HG03135 (cell line): Measurements from ENCODE around the gene AUP1.
"Not testable (repeated sequence)": the region's sequence is repeated elsewhere in the genome, so short reads cannot be mapped to it uniquely, and the experiment has no call there.

Source experiments
- ATAC-seq: cut with Tn5 transposase; IDR thresholded peaks from one replicate; pipeline ENCODE4 v1.9.1; 2021; ENCODE audit warnings: mild to moderate bottlenecking, moderate library complexity; ENCODE audit not compliant: unreplicated experiment

Gene AUP1, protein sequence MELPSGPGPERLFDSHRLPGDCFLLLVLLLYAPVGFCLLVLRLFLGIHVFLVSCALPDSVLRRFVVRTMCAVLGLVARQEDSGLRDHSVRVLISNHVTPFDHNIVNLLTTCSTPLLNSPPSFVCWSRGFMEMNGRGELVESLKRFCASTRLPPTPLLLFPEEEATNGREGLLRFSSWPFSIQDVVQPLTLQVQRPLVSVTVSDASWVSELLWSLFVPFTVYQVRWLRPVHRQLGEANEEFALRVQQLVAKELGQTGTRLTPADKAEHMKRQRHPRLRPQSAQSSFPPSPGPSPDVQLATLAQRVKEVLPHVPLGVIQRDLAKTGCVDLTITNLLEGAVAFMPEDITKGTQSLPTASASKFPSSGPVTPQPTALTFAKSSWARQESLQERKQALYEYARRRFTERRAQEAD

DNA sequence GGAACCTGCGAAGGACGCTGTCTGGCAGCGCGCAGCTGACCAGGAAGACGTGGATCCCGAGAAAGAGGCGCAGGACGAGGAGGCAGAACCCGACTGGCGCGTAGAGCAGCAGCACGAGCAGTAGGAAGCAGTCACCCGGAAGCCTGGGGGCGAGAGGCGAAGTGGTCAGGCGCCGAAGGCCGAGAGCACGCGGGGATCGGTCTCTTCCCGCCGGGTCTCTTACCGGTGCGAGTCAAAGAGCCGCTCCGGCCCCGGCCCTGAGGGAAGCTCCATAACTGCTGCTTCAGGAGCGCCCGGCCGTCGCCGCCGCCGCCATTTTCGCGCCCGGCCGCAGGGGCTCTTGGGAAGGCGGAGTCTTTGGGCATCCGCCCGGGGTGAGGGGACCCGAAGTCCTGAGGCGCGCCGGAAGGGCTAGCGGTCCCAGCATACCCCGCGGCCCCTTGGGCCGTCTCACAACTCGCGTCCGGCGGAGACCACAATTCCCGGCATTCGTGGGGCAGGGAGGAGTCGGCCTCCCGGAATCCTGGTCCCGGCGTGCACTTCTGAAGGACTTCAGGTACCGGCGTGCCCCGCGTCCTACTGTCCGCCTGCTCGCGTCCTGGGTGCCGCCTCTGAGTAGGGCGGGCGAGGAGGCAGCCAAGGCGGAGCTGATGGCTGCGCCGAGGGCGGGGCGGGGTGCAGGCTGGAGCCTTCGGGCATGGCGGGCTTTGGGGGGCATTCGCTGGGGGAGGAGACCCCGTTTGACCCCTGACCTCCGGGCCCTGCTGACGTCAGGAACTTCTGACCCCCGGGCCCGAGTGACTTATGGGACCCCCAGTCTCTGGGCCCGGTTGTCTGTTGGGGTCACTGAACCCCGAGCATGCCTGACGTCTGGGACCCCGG lies at the start of gene AUP1, which contains the start of gene HTRA2:
Gene AUP1 (minus strand): TSS at position 350 of the 882 bp plus-strand sequence. CDS start 77 bp downstream, at position 273.
Gene HTRA2 (plus strand): TSS at position 577 of the 882 bp plus-strand sequence. CDS start 74 bp downstream, at position 651.
- peak; percentile 80 for ATAC-seq

DNA sequence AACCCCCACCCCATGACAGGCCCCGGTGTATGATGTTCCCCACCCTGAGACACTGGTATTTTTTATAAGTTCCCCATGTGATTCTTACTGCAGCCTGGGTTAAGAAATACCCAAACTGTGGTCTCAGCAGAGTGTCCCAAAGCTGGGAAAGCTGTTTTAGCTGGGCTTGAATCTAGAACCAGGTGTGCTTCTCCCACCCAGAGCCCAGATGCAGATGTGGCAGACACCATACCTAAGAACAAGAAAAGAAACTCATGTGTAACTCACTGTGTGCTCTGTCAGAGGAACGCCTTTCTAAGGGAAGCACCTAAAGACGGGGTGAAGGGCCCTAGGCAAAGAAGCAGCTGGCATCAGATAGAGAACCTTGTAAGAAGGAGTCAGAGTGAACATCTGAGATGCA lies 48.9 kb upstream of the AUP1 start:
- no peak for ATAC-seq

DNA sequence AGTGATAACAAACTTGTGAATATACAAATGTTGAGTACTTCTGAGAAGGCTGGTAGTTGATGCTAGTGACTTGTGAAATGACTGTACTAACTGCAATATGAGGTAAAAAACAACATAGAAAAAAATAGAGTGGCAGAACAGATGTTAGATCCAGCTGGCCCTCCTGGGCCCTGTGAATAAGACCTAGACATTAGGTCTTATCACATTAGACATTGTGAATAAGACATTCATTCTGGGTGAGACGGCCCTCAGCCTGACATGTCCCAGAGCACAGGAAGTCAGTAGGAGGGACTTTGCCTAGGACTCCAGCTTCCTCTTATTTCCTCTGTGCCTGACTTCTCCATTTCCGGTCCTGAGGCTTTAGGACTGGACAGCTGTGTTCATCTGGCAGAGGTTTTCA lies 47.9 kb upstream of the AUP1 start:
- no peak for ATAC-seq

DNA sequence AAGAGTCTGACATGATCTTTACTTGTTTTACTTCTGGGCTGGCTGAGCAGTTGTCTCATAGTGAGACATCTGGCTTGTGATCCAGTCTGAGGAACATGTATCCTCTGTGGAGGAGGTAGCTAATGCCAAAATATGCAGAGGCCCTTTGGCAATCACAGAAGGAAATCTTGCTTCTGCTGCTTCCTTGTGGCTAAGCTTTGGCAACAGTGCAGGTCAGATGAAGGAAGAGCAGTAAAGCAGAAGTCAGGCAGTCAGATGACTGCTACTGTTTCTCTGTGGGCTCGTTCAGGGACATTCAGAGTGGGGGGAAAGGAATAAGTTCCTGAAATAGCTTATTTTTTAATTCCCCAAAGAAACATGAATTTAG lies 47.3 kb upstream of the AUP1 start:
- no peak for ATAC-seq

DNA sequence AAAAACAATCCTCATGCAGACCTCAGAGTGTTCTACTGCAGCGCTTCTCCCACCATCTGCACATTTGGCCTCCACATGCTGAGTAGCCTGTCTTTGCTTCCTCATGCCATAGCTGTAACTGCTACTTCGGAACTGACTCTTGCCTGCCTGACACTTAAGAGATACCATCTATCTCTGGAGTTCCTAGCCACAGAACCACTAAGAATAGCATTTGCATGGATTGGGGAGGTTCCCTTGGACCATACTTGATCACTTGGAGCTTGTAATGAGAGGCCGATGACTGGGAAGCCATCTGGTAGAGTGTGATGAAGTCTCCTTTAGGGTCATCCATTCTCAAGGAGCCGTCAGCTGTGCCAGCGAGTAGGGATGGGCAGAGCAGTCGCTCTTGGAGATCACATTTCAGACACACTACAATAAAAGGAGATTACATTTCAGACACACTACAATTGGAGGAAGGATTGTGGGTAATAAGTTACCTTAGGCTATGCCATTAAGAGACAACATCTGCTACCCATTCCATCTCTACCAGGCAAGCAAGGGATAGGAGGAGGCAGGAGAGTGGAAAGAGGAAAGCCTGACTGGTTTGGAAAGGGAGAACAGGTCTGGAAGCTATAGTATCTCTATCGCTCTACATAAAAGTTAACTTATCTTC lies 46.8 kb upstream of the AUP1 start:
- ATAC-seq, result no peak

DNA sequence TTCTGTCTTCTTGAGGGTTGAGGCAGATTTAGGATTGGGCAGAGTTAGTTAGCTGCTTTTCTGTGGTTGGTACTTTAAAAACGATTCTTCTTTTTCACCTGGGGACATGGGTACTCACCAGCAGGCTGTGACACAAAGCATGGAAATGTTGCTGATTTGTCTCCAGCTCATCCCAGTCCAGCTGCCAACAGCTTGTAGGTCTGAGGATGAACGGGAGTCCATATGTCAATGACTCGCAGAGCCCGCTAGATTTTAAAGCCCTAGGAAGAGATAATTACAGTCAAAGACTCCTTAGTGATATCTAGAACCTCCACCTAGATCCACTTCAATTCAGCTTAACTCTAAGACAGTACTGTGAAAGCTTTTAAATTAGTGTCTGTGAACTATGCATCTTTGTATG lies 45.8 kb upstream of the AUP1 start:
- ATAC-seq, result no peak

DNA sequence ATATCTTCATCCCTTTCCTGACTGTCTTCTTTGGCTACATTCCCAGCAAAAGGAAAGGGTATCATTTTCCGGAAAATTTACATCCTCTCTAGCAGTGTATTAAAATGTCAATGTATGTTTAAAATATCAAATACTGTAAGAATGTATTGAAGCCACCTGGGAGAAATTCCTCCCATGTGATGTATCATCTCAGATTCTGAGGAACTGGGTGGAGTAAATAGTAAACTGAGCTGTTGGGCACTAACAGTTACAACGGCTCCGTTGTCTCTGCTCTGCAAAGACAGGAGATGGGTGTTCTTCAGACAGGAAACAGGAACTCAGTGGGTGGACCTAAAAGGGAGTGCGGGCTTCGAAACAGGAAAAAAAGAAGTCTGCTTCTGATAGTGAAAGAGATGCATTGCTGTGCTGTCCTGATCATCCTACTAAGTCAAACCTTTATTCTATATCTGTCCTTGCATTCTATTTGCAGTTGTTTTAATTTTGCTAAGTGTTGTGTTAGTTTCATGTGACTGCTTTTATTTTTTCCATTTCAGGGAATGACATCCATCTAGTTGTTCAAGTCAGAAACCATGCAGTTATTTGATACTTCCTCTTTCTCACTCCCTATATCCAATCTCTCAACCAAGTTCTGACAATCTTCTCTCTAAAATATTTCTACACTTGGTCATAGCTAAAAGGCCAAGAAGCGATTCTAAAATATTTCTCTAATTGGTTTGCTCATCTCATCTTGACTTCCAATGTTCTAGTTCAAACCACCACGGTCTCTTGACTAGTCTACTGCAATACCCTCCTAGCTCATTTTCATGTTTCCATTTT lies 44.4 kb upstream of the AUP1 start:
- ATAC-seq, result peak; percentile 55

DNA sequence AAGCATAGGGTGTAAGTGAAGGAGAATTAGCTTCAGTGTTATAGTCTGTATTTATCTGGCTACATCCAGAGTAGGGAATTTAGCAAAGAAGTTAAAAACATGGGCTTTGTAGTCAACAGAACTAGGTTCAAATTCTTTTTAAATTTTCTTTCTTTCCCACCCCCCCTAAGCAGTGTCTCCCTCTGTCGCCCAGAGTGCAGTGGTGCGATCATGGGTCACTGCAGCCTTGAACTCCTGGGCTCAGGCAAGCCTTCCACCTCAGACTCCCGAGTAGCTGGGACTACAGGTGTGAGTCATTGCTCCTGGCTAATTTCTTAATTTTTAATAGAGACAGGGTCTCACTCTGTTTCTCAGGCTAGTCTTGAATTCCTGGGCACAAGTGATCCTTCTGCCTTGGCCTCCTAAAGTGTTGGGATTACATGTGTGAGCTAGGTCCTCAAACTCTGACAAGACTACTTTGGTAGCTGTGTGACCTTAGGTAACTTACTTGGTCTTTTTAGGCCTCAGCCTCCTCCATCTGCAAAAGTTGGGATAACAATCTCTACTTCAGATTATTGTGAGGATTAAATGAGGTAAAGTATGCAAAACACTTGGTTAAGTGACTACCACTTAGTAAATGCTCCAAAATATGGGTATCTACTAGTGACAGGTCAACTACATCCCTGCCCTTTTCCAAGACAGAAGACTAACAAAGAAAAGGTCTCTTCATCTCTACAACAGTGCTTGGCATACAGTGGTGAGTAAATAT lies 42.8 kb upstream of the AUP1 start:
- ATAC-seq, result no peak

DNA sequence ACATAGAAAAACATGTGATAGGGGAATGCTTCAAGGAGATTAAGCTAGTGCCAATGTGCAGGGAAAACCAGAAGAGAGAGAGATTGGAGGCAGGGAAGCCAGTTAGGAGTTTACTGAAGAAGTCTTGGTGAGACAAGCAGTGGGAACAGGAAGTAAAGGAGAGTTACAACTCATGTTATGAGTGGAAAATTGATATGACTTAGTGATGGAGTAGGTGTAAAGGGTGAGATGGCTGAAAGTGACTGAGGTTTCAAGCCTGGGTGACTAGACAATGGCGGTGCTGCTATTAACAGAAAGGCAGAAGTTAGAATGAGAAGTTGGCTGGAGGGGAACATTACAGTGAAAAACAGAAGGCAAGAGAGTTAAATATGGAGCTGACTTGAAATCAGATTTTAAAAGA lies 41.6 kb upstream of the AUP1 start:
- ATAC-seq, result peak; percentile 58

DNA sequence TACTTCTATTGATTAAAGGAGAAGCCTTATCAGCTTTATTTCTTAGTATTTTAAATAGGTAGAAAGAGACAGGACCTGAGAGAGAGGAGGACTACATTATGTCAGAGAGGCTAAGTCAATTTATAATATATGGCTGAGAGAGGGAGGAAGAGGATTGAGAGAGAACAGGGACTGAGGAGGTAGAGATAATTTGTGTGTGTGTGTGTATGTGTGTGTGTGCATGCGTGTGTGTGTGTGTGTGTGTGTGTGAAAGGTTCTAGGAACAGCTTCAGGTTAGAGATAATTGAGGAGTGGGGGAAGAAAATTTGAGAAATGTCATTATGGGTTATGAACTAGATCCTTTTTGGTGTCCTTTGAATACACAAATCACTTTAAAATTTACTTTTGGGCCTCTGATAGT lies 40.2 kb upstream of the AUP1 start:
- ATAC-seq, result no peak

DNA sequence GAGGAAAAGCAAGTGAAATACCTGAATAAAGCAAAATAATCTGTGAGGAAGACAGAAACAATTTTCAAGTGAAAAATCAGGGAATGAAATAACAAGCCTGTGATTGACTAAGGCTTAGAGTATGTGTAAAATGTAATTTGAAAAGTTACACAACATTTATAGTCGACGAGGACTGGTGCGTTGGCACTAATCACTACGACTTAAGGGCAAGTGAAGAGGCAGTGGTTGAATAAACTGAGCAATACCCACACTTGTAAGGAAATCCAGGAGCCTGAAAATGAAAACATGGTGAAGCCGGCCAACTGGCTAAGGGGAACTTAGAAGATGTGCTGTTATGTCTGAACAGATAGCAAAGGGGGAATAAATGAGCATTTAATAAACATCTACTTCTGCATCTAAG lies 38.4 kb upstream of the AUP1 start:
- no peak for ATAC-seq

DNA sequence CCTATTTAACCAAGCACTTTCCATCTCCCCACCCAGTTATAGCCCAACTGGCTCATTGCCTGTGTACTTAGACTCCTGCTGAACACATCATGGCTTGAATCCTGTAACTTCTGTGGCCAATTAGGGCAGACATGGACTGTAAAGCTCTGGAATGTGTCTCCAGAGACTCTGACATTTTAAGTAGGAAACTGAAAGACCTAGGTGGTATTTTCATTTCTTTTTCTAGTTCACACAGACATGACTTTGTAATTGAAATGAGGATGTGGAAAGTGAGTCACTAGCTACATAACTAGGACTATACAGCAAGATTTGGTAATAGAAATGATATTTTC lies 37.2 kb upstream of the AUP1 start:
- ATAC-seq, result no peak

DNA sequence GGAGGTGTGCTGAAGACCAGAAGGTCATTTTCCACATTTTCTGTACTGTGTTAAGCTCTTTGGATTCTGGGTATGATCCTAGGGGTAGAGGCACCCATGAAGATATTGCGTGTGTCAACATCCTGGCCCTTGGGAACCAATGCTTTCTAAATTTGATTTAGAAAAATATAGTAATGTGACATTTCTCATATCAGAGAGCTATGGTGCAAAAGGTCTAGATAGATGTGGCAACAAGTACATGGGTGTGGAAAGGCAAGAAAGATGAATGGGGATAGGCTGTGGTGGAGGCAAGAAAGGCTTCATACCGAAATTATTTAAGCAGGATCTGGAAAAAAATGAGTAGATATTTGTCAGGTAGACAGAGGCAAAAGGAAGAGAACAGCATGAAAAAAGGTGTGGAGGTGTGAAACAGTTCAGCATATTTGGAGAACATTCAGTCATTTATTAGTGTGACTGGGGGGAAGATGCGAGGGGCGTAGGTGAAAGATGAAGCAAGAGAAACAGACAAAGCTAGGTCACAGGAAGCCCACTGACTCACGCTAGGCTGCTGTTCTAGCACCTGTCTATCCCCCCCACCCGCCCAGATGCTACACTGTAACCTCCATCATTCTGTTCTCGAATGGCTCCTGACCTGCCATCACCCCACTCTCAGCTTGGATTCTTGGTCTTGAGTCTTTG lies 36.7 kb upstream of the AUP1 start:
- no peak for ATAC-seq

DNA sequence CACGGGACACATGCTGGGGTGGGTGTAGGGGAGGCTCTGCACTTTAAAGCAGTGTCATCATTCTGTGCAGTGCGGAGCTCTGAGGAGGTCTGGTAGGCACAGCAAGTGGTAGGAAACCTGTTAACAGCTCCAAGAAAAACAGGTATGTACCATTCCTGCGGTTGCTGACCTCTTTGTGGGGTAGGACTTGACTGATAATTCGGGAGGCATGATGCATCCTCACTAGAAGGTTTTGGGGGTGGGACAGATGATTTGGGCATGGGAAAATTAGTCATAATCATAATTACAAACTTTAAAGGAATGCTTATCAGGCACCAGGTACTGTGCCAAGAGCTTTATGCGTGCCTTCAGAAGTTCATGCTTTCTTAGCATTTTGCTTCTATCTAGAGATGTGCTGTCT lies 34.7 kb upstream of the AUP1 start:
- no peak for ATAC-seq

DNA sequence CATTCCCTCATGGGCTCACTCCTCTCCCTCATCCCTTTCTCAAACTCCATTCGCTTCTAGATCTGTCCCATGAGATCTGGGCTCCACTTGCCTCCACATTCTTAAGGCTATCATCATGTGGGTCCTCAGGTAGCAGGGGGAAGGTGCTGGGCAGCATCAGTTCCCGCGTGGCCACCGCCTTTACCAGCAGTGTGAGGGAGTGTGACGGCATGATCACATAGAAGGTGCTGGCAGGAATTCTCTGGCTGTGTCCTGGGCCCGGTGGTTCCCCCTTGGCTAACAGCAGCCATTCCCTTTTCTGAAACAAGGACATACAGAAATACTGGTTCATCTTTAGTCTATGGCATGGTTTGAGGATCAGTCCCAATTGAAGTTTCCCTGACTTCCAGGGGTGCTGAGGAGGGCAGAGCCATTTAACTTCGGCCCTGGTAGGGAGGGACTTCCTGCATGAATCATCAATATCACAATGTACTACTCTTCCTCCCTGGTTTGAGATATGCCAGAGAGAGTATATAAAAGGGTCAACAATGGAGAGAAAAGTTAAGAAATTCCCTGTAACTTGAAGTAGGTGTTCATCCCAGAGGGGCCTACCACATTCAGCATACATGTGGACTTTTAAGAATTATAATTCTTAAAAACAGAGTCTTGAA lies 32.7 kb upstream of the AUP1 start:
- no peak for ATAC-seq

DNA sequence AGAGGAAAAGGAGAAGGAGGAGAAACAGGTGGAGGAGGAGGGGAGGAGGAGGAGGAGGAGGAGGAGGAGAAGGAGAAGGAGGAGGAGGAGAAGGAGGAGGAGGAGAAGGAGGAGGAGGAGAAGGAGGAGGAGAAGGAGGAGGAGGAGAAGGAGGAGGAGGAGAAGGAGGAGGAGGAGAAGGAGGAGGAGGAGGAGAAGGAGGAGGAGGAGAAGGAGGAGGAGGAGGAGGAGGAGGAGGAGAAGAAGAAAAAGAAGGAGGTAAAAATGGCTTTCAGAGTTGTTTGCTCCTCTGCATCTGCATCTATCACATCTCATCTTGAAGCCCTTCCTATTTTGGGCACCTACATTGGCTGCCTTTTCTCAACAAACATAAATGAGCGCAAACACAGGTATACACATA lies 31.5 kb upstream of the AUP1 start:
- not testable (repeated sequence) for ATAC-seq

DNA sequence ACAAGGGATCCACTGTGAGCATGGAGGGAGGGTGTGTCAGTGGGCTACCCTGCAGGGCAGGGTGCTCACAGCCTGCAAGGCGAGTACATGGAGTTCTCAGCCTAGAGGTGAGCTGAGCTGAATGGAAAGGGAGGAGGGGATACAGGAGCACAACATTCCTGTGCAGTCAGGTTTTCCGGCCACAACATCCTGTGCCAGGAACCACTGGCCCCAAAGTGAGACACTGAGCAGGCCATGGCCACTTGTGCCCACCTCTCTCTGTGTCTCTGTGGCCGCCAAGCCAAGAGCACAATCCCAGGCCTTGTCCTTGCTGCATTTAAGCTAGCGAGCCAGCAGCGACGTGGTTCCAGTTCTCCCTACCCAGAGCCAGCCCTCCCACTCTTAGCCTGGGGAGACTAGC lies 31.1 kb upstream of the AUP1 start:
- no peak for ATAC-seq

DNA sequence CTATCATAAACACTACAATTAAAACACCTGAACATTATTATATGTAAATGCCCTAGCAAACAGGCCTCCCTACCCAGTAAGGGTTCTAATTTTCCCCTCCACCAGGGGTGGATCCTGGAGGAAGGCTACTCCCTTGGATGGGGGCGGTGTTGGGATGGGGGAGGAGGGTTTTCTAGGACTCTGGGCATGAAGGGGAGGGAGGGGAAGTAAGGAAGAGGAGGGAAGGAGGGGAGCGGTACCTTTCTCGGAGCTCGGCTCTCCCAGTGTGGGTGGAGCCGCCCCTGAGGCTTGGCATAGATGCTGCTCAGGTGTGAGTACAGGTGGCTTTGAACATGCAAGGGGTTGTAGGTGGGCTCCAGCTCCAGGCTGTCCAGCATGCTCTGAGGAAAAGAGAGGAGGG lies 30.4 kb upstream of the AUP1 start:
- ATAC-seq, result no peak
